Activated T-helper 9 cell treated with anti-CD3 and anti-CD28 coated beads, Interleukin-2, amount 50 U/mL, for 16 hours (primary cell): Measurements from ENCODE around the gene PDIA6.
"Not testable (repeated sequence)": the region's sequence is repeated elsewhere in the genome, so short reads cannot be mapped to it uniquely, and the experiment has no call there.

ENCODE experiments used
- DNase-seq: peaks from one replicate; pipeline ENCODE4 v3.0.0-alpha.2; 2020; ENCODE audit warnings: low read depth

Gene PDIA6

GRCh38 chr2:10780821-10781220 lies 31.8 kb downstream of the PDIA6 start:
- not testable (repeated sequence) for DNase-seq

GRCh38 chr2:10780491-10780820 lies 32.1 kb downstream of the PDIA6 start:
- DNase-seq, result no peak

GRCh38 chr2:10779776-10780490 lies 32.7 kb downstream of the PDIA6 start:
- DNase-seq, result no peak

- no peak for DNase-seq
Observed at GRCh38 chr2:10778724-10779115, 33.9 kb downstream of the PDIA6 start.

GRCh38 chr2:10777842-10778723 lies 34.5 kb downstream of the PDIA6 start:
- no peak for DNase-seq

- DNase-seq, result no peak
Observed at GRCh38 chr2:10777111-10777841, 35.3 kb downstream of the PDIA6 start.

- DNase-seq, result no peak
Observed at GRCh38 chr2:10776231-10776977, 36.2 kb downstream of the PDIA6 start.

GRCh38 chr2:10775831-10776230 lies 36.8 kb downstream of the PDIA6 start:
- no peak for DNase-seq

- no peak for DNase-seq
Observed at GRCh38 chr2:10775021-10775780, 37.4 kb downstream of the PDIA6 start.

GRCh38 chr2:10774394-10774793 lies 38.2 kb downstream of the PDIA6 start:
- no peak for DNase-seq

GRCh38 chr2:10773821-10774341 lies 38.7 kb downstream of the PDIA6 start:
- no peak for DNase-seq

GRCh38 chr2:10772868-10773215 lies 39.7 kb downstream of the PDIA6 start:
- no peak for DNase-seq

GRCh38 chr2:10772201-10772867 lies 40.3 kb downstream of the PDIA6 start:
- no peak for DNase-seq

- no peak for DNase-seq
Observed at GRCh38 chr2:10771786-10772185, 40.8 kb downstream of the PDIA6 start.

- DNase-seq, result no peak
Observed at GRCh38 chr2:10770956-10771750, 41.4 kb downstream of the PDIA6 start.

GRCh38 chr2:10768063-10768507 lies 44.5 kb downstream of the PDIA6 start:
- DNase-seq, result no peak

- DNase-seq, result no peak
Observed at GRCh38 chr2:10765914-10766313, 46.7 kb downstream of the PDIA6 start.

- DNase-seq, result no peak
Observed at GRCh38 chr2:10765461-10765860, 47.1 kb downstream of the PDIA6 start.

- DNase-seq, result no peak
Observed at GRCh38 chr2:10764896-10765295, 47.7 kb downstream of the PDIA6 start.
